HG03175 (cell line): Measurements from ENCODE around the gene JAG2.
"Not testable (repeated sequence)": the region's sequence is repeated elsewhere in the genome, so short reads cannot be mapped to it uniquely, and the experiment has no call there.

Source experiments
- ATAC-seq: cut with Tn5 transposase; IDR thresholded peaks from one replicate; pipeline ENCODE4 v1.9.1; 2021; ENCODE audit warnings: mild to moderate bottlenecking, moderate library complexity; ENCODE audit not compliant: unreplicated experiment

JAG2 gene

GRCh38 chr14:105123981-105124765 lies 44.4 kb downstream of the JAG2 start:
- no peak for ATAC-seq

GRCh38 chr14:105123064-105123665 lies 45.4 kb downstream of the JAG2 start:
- ATAC-seq = no peak

- no peak for ATAC-seq
Measured at GRCh38 chr14:105120056-105120455, 48.5 kb downstream of the JAG2 start.

- no peak for ATAC-seq
Measured at GRCh38 chr14:105119408-105120025, 49.1 kb downstream of the JAG2 start.

- no peak for ATAC-seq
Measured at GRCh38 chr14:105118646-105119407, 49.7 kb downstream of the JAG2 start.

- ATAC-seq = no peak
Measured at GRCh38 chr14:105117710-105118385, 50.7 kb downstream of the JAG2 start.

- no peak for ATAC-seq
Measured at GRCh38 chr14:105117257-105117646, 51.3 kb downstream of the JAG2 start.

- ATAC-seq = no peak
Measured at GRCh38 chr14:105116451-105117256, 51.9 kb downstream of the JAG2 start.

GRCh38 chr14:105109243-105109642 lies 59.3 kb downstream of the JAG2 start:
- ATAC-seq = not testable (repeated sequence)

GRCh38 chr14:105108516-105108864 lies 60.1 kb downstream of the JAG2 start:
- ATAC-seq = no peak

- no peak for ATAC-seq
Measured at GRCh38 chr14:105107781-105108515, 60.6 kb downstream of the JAG2 start.

- no peak for ATAC-seq
Measured at GRCh38 chr14:105107351-105107750, 61.2 kb downstream of the JAG2 start.

GRCh38 chr14:105105158-105105557 lies 63.4 kb downstream of the JAG2 start:
- ATAC-seq = no peak

- no peak for ATAC-seq
Measured at GRCh38 chr14:105102893-105103292, 65.7 kb downstream of the JAG2 start.

- no peak for ATAC-seq
Measured at GRCh38 chr14:105102361-105102870, 66.2 kb downstream of the JAG2 start.

GRCh38 chr14:105100910-105101309 lies 67.7 kb downstream of the JAG2 start:
- ATAC-seq = no peak

GRCh38 chr14:105099778-105100177 lies 68.8 kb downstream of the JAG2 start:
- no peak for ATAC-seq

- ATAC-seq = no peak
Measured at GRCh38 chr14:105098316-105098715, 70.3 kb downstream of the JAG2 start.

GRCh38 chr14:105097794-105098127 lies 70.8 kb downstream of the JAG2 start:
- ATAC-seq = no peak
